GM10266 (cell line): ENCODE results near the gene ZNF462.

Experiments used
- DNase-seq: peaks from one replicate; pipeline ENCODE4 v3.0.0; 2012; ENCODE audit errors: extremely low spot score
- CTCF ChIP-seq: IDR thresholded peaks from 2 replicates; pipeline ENCODE4 v1.5.1; 2012; ENCODE audit warnings: mild to moderate bottlenecking, low read depth; ENCODE audit not compliant: control insufficient read depth, insufficient read depth; ENCODE audit errors: missing control alignments

ZNF462 gene

GRCh38 chr9:106918825-106919509 lies 56.0 kb downstream of the ZNF462 start:
- no peak for DNase-seq
- TF ChIP-seq CTCF = no peak

- DNase-seq = no peak
- no peak for TF ChIP-seq CTCF
Measured at GRCh38 chr9:106920091-106920490, 57.1 kb downstream of the ZNF462 start.

GRCh38 chr9:106920701-106921283 lies 57.8 kb downstream of the ZNF462 start:
- TF ChIP-seq CTCF = no peak
- DNase-seq = no peak

GRCh38 chr9:106921341-106921899 lies 58.5 kb downstream of the ZNF462 start:
- TF ChIP-seq CTCF = no peak

GRCh38 chr9:106922026-106922425 lies 59.1 kb downstream of the ZNF462 start:
- TF ChIP-seq CTCF = no peak
- DNase-seq = no peak

More at GRCh38 chr9:106921341-106921899, 58.5 kb downstream of the ZNF462 start:
- DNase-seq = no peak

GRCh38 chr9:106925392-106925791 lies 62.4 kb downstream of the ZNF462 start:
- no peak for TF ChIP-seq CTCF
- DNase-seq = no peak

GRCh38 chr9:106927916-106928315 lies 65.0 kb downstream of the ZNF462 start:
- TF ChIP-seq CTCF = no peak
- no peak for DNase-seq
